Mucosa of rectum (tissue), 2 donors: ENCODE results near the gene DNAH5.

ENCODE experiments used
- H3K27ac ChIP-seq, 2 donors: one replicate each; pipeline ENCODE4 v1.7.0; 2013; ENCODE audit warnings: inconsistent platforms in 2 of 2, low read depth in 2 of 2, low read length in 2 of 2
- H3K27me3 ChIP-seq, 2 donors: one replicate each; pipeline ENCODE4 v1.7.0; 2013; ENCODE audit warnings: low read length in 2 of 2; ENCODE audit not compliant: control insufficient read depth in 2 of 2, insufficient read depth in 2 of 2
- H3K36me3 ChIP-seq, 2 donors: one replicate each; pipeline ENCODE4 v1.7.0; 2013; ENCODE audit warnings: low read length in 2 of 2; ENCODE audit not compliant: control insufficient read depth in 2 of 2, insufficient read depth in 2 of 2
- H3K4me1 ChIP-seq, 2 donors: one replicate each; pipeline ENCODE4 v1.7.0; 2013; ENCODE audit warnings: low read length in 2 of 2, mild to moderate bottlenecking in 1 of 2; ENCODE audit not compliant: control insufficient read depth in 2 of 2, insufficient read depth in 2 of 2
- H3K4me3 ChIP-seq, 2 donors: one replicate each; pipeline ENCODE4 v1.7.0; 2013; ENCODE audit warnings: low read length in 2 of 2
- H3K9ac ChIP-seq, 2 donors: one replicate each; pipeline ENCODE4 v1.7.0; 2013; ENCODE audit warnings: low read length in 2 of 2, low read depth in 1 of 2, mild to moderate bottlenecking in 1 of 2
- H3K9me3 ChIP-seq, 2 donors: one replicate each; pipeline ENCODE4 v1.7.0; 2013; ENCODE audit warnings: low read length in 2 of 2; ENCODE audit not compliant: control insufficient read depth in 2 of 2
- donor health status: healthy.
- donor health status: Normal muscosa, but diverticular disease.

DNAH5 gene

DNA sequence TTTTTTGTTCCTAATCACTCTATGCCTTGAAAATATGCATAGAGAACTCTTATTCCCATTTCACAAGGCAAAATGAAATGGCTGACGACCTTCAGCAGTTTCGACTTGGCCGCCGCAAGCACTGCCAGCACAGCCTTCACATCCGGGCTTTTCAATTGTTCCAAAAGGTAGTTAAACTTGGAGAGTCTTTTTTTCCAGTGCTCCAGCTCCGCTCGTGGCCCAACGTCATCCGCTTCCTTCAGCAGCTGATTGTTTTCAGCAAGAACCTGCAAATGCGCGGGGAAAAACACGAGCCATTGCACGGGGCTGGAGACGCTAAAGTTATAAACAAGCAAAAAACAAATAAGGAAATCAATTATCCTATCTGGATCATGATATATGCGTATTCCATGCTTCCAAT lies 25.4 kb downstream of the DNAH5 start:
- H3K27ac ChIP-seq = no peak overlapping the region
- H3K27me3 ChIP-seq = no peaks in the 10 kb centered on the region
- no peaks in the 10 kb centered on the region for H3K4me1 ChIP-seq
- H3K9me3 ChIP-seq = no peaks in the 10 kb centered on the region
- no peak overlapping the region for H3K9ac ChIP-seq
- H3K36me3 ChIP-seq = no peaks in the 10 kb centered on the region
- H3K4me3 ChIP-seq = no peak overlapping the region

DNA sequence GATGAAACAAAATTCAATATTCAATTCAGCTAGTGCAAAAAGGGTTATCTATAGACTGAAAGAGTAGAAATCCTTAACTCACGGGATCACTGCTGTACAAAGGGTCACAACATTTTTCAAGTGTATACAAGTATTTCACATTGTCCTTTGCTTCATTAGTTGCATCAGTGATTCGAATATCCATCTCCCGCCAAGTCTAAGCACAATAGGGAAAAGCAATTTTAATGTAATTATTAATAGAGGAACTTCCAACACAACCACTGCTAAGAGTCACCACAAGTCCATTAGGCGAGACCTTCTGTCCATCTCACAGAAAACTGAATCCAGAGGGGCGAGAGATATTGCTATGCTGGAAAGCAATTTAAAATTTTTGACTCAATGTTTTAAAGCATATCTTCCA lies 27.4 kb downstream of the DNAH5 start:
- Histone ChIP-seq H3K9ac (no peak overlapping the region), H3K27ac (no peak overlapping the region), H3K4me3 (no peak overlapping the region), H3K36me3 (no peaks in the 10 kb centered on the region), H3K4me1 (no peaks in the 10 kb centered on the region), H3K9me3 (no peaks in the 10 kb centered on the region), H3K27me3 (no peaks in the 10 kb centered on the region)

DNA sequence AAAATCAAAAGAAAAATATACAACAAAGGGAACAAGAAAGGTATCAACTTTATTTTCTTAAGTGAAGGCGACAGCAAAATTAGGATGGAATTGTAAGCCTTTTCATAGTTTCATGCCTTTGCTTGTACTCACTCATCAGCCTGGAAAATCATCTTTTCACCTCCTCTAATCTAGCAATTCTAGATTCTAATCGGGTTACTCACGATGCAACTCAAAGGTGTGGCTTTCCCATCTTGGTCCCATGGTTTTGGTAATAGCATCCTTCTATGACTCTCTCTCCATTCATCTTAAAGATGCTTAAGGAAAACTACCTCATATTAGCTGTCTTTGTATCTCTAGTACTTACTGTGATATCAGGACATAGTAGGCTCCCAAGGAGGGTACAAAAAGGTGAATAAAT lies 30.5 kb downstream of the DNAH5 start:
- H3K36me3 ChIP-seq = no peaks in the 10 kb centered on the region
- H3K4me1 ChIP-seq = no peaks in the 10 kb centered on the region
- no peaks in the 10 kb centered on the region for H3K27me3 ChIP-seq
- H3K9me3 ChIP-seq = no peaks in the 10 kb centered on the region
- no peak overlapping the region for H3K9ac ChIP-seq
- H3K4me3 ChIP-seq = no peak overlapping the region
- no peak overlapping the region for H3K27ac ChIP-seq

DNA sequence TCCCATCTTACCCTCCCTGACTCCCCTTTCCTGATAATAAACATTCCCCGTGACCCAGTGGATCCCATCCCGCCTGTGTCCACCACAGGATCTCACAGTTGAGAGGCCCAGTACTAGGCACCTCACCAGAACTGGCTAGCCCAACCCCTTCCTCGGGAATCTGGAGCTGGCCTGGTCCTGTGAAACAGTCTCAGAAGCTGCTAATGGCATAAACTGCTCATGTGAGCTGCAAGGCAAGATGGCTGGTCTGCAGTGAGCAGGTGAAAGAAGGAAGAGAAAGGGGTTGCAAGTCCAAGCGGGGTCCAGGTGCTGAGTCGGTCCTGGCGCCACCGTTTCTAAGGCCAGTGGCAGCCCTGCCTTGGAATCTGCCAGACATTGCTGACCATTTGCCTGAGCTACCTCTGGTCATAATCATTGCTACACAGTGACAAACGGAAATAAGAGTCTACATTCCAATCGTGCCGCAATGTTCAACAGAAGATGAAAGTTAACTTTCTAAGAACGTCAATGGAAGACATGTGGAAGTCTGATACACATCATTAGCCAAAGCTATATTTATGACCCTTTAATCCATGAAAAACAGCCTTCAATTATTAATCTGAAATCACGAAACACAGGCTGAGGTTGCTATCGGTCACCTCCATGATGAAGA lies 33.7 kb downstream of the DNAH5 start:
- Histone ChIP-seq H3K36me3 (no peaks in the 10 kb centered on the region), H3K4me1 (no peaks in the 10 kb centered on the region), H3K27ac (no peak overlapping the region), H3K9ac (no peak overlapping the region), H3K9me3 (no peaks in the 10 kb centered on the region), H3K27me3 (no peaks in the 10 kb centered on the region), H3K4me3 (no peak overlapping the region)

DNA sequence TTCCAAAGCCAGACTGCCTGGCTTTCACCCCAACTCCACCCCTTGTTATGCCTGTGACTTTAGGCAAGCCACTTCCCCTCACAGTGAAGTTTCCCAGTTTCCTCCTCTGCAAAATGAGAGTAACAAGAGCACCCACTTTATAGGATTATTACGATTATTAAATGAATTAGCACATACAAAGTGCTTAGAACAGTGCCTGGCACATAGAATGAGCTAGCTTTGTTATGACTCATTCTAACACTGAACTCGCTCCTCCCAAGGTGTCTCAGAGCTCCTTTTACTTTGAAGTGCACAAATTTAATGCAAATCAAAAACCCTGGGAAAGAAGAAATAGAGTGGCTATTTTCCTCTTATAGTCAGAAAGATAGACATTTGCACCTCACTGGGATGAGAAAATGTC lies 34.3 kb downstream of the DNAH5 start:
- no peak overlapping the region for H3K9ac ChIP-seq
- H3K27ac ChIP-seq = no peak overlapping the region
- no peaks in the 10 kb centered on the region for H3K9me3 ChIP-seq

DNA sequence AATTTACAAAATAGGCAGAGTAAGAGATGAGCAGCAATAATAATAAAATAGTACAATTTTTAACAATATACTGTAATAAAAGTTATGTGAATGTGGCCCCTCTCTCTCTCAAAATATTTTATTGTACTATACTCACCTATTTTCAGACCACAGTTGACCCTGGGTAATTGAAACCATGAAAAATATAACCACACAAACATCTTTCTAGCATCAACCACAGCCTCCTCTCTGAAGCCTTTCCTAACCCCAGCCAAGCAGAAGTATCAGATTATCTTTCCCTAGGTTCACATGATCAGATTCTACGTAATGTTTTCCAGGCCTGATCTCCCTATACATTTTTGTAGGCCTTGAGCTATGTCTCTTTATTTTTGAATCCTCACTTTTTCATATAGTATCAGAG lies 35.2 kb downstream of the DNAH5 start:
- Histone ChIP-seq H3K9ac (no peak overlapping the region), H3K27ac (no peak overlapping the region), H3K9me3 (no peaks in the 10 kb centered on the region), H3K36me3 (no peaks in the 10 kb centered on the region), H3K27me3 (no peaks in the 10 kb centered on the region), H3K4me1 (no peaks in the 10 kb centered on the region), H3K4me3 (no peak overlapping the region)

More for the DNA sequence above, 34.3 kb downstream of the DNAH5 start:
- Histone ChIP-seq H3K36me3 (no peaks in the 10 kb centered on the region), H3K4me1 (no peaks in the 10 kb centered on the region), H3K27me3 (no peaks in the 10 kb centered on the region), H3K4me3 (no peak overlapping the region)

DNA sequence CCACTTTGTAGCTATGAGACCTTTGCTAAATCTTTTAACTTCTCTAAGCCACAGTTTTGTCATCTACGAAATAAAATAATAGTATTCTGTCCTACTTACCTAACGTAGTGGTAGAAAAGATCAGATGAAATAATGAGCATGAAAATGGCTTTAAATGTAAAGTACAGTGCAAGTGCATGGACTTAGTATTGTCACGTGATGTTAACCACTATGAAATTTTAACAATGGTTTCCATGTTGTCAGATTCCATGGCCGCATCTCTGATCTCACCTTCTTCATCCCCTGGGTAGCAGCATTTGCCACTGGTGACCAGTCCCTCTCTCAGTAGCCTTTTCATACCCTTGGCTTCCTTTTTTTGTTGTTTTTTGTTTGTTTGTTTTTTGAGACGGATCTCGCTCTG lies 45.9 kb downstream of the DNAH5 start:
- Histone ChIP-seq H3K36me3 (no peaks in the 10 kb centered on the region), H3K9me3 (no peaks in the 10 kb centered on the region), H3K4me1 (no peaks in the 10 kb centered on the region), H3K9ac (no peak overlapping the region), H3K27ac (no peak overlapping the region), H3K4me3 (no peak overlapping the region), H3K27me3 (no peaks in the 10 kb centered on the region)

DNA sequence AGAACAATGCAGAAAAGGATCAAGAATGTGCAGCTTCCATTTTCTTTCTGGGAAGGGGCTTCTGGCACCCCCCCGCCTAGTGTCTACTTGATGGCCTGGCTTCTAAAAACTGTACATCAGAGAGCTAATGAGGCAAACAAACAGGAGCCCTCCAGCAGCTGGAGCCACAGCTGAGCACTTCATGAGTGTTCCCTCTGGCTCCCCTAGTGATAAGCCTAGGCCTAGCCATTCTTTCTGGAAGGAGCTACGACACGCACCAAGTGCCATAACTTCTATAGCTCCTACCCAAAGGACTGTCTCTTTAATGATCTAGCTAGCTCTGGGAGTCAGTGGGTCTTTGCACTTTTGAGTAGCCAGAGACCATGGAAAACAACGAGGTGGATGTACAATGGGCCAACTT lies 66.1 kb downstream of the DNAH5 start:
- no peak overlapping the region for H3K27ac ChIP-seq
- H3K9me3 ChIP-seq = no peaks in the 10 kb centered on the region
- H3K9ac ChIP-seq = no peak overlapping the region
- H3K27me3 ChIP-seq = no peaks in the 10 kb centered on the region
- H3K36me3 ChIP-seq = no peaks in the 10 kb centered on the region
- no peaks in the 10 kb centered on the region for H3K4me1 ChIP-seq
- no peak overlapping the region for H3K4me3 ChIP-seq

DNA sequence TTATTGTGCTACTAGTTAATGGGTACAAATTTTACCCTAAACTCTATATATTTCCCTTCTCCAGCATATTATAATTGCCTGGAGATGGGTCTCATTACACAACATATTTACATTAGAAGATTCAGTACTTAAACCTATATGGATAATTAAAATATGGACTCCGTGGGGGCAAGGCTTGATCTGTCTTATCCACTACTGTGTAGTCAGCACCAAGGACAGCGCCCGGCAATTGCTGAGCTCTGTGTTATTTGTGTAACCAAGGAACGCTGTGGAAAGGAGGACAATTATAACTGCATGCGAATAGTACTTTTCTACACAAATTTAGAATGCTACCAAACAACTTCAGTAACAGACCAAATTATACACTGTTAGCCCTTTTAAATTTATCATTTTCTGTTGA lies 77.7 kb downstream of the DNAH5 start:
- Histone ChIP-seq H3K9ac (no peak overlapping the region), H3K4me3 (no peak overlapping the region), H3K4me1 (no peaks in the 10 kb centered on the region), H3K9me3 (peaks cover 0 to 2% of the 10 kb centered on the region in 2 donors), H3K27me3 (no peaks in the 10 kb centered on the region), H3K27ac (no peak overlapping the region), H3K36me3 (no peaks in the 10 kb centered on the region)

DNA sequence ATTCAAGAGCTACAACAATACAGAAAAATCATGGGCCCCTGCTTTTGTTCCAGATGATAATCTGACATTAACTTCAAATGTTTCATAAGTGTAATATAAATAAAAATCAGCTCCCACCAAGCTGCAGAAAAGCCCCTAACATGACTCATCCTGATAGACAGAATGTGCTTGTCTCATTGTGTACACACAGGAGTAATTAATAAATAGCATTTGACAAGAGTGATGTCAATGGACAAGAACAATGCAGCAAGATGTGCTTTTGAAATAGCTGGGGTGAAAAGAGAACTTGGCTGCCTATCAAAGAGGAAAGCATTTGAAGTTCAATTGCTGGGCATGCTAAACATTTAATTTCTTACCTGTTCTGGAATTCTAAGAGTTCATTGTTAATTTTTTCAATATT lies 79.2 kb downstream of the DNAH5 start:
- no peaks in the 10 kb centered on the region for H3K36me3 ChIP-seq

DNA sequence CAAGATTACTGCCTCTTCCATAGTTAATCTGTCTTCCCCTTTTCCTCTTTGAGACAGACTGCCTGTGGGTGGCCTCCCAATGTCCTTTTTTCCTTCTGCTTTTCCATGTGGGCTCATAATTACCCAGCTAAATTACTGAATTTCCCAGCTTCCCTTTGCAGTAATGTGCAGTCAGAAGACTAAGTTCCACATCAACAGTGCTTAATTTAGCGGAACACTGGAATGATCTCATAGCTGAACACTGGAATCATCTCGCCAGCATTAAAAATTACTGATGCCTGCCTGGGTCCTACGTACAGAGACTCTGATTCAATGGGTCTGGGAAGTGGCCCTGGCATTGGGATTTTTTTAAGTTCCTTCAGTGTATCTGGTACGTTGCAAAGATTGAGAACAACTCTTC lies 84.3 kb downstream of the DNAH5 start:
- Histone ChIP-seq H3K9ac (no peak overlapping the region), H3K4me1 (no peaks in the 10 kb centered on the region), H3K4me3 (no peak overlapping the region), H3K27ac (no peak overlapping the region), H3K36me3 (no peaks in the 10 kb centered on the region), H3K27me3 (no peaks in the 10 kb centered on the region), H3K9me3 (no peaks in the 10 kb centered on the region)

More for the DNA sequence above, 79.2 kb downstream of the DNAH5 start:
- Histone ChIP-seq H3K4me3 (no peak overlapping the region), H3K27ac (no peak overlapping the region), H3K4me1 (no peaks in the 10 kb centered on the region), H3K9ac (no peak overlapping the region), H3K9me3 (peaks cover 0 to 1% of the 10 kb centered on the region in 2 donors), H3K27me3 (no peaks in the 10 kb centered on the region)
